Measurements from ENCODE around the gene ERMP1.
"Not testable (repeated sequence)": the region's sequence is repeated elsewhere in the genome, so short reads cannot be mapped to it uniquely, and the experiment has no call there.

Gene ERMP1, protein sequence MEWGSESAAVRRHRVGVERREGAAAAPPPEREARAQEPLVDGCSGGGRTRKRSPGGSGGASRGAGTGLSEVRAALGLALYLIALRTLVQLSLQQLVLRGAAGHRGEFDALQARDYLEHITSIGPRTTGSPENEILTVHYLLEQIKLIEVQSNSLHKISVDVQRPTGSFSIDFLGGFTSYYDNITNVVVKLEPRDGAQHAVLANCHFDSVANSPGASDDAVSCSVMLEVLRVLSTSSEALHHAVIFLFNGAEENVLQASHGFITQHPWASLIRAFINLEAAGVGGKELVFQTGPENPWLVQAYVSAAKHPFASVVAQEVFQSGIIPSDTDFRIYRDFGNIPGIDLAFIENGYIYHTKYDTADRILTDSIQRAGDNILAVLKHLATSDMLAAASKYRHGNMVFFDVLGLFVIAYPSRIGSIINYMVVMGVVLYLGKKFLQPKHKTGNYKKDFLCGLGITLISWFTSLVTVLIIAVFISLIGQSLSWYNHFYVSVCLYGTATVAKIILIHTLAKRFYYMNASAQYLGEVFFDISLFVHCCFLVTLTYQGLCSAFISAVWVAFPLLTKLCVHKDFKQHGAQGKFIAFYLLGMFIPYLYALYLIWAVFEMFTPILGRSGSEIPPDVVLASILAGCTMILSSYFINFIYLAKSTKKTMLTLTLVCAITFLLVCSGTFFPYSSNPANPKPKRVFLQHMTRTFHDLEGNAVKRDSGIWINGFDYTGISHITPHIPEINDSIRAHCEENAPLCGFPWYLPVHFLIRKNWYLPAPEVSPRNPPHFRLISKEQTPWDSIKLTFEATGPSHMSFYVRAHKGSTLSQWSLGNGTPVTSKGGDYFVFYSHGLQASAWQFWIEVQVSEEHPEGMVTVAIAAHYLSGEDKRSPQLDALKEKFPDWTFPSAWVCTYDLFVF

DNA sequence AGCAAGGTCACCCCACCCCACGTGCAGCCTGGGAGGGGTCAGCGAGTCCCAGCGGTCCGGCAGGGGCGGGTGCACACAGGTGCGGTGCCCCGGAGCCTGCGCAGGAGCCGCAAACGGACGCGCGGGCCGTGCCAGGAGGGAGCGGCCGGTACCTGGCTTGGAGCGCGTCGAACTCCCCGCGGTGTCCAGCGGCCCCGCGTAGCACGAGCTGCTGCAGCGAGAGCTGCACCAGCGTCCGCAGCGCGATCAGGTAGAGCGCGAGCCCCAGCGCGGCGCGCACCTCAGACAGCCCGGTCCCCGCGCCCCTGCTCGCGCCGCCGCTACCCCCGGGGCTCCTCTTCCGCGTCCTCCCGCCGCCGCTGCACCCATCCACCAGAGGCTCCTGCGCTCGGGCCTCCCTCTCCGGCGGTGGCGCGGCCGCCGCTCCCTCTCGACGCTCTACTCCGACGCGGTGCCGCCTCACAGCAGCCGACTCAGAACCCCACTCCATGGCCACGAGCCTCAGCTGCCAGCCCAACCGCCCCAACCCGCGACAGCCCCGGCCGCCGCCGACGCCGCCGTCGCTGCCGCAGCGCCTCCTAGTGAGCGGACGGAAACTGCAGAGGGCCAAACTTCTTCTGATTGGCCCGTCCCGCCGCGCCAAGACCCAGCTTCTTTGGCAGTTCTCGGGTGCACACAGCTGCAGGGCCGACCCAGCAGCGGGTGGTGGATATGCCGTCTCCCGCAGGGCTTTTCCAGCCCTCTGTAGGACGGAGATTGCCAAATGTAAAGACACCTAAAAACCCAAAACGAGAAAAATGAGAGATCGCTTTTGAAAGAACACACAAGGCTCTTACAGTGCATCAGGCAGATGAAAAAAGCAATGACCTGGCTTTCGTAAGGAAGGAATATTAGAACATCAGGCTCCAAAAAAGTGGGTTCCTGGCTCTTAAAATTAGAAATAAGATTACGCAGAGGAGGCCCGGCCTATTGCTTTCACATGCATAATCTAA, at the start of gene ERMP1:
ERMP1 (minus strand) TSS at position 580 of the 992 bp plus-strand sequence; CDS start at position 490, 90 bp downstream.
- no peak for DNase-seq (ENCODE audit: low read depth)
- peak within 1 kb of the TSS; percentile 66 for H3K4me3 ChIP-seq (ENCODE audit: low read depth, low read length)

DNA sequence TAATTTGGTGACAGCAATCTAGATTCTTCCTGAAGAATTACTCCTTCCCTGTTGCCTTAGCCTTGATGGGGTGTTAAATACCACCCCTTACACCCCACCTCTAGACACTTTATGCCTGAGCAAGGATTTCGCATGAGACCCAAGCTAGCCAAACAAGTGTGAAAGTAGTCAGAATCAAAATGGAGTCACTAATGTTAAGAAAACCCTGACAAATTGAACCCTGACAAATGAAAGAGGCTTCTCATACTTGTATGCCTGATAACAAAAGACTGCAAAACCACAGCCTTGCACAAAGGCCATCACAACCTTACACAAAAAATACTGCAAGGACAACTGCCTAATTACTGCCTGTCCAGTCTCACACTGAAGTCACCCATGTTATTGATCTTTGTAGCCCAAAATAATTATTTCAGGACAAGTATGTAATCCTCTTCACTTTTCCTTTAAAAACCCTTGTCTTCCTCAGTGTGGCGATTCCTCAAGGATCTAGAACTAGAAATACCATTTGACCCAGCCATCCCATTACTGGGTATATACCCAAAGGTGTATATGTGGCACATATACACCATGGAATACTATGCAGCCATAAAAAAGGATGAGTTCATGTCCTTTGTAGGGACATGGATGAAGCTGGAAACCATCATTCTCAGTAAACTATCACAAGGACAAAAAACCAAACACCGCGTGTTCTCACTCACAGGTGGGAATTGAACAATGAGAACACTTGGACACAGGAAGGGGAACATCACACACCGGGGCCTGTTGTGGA, 49.5 kb upstream of the ERMP1 start:
- H3K4me3 ChIP-seq (ENCODE audit: low read depth, low read length); DNase-seq (ENCODE audit: low read depth): not testable (repeated sequence)

DNA sequence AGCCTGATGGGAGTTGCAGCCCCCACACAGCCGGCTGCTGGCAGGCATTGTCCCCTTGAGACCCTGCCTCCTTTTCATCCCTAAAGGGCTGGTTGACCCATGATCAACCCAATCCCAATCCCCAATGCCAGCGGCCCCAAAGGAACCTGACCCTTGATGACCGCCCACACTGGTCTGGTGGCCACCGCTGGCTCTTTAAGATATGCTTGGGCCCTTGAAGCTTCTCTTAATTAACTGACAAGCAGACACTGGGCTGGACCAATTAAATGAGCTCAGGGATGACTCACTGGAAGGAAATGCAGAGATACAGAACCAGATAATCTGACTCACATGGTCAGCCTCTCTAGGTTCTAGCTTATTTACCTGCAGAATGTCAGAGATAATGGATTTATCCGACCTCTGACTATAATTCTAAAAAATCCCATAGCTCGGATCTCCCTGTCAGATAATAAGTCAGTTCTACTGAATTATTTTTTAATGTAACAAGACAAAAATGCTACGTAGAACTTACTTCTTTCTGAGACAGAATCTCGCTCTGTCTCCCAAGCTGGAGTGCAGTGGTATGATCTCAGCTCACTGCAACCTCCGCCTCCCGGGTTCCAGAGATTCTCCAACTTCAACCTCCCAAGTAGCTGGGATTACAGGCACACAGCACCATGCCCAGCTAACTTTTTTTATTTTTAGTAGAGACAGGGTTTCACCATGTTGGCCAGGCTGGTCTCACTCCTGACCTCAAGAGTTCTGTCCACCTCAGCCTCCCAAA, 46.7 kb upstream of the ERMP1 start:
- H3K4me3 ChIP-seq (ENCODE audit: low read depth, low read length), result no peak overlapping the region
- DNase-seq (ENCODE audit: low read depth), result no peak

DNA sequence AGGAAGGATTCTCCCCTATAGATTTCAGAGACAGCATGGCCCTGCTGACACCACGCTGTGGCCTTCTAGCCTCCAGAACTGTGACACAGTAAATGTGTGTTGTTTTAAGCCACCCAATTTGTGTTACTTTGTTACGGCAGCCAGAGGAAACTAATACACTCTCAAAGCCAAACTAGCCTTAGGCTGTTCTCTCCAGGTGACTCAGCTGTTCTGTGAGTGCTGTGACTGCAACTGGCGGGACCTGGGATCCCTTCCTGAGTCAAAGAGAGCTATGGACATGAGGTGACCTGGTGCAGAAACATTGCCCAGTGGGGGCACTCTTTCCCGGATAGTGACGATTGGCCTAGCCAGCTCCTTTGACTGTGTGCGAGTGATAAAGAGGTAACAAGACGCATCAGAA, 43.8 kb upstream of the ERMP1 start:
- DNase-seq (ENCODE audit: low read depth), result no peak
- no peak overlapping the region for H3K4me3 ChIP-seq (ENCODE audit: low read depth, low read length)

DNA sequence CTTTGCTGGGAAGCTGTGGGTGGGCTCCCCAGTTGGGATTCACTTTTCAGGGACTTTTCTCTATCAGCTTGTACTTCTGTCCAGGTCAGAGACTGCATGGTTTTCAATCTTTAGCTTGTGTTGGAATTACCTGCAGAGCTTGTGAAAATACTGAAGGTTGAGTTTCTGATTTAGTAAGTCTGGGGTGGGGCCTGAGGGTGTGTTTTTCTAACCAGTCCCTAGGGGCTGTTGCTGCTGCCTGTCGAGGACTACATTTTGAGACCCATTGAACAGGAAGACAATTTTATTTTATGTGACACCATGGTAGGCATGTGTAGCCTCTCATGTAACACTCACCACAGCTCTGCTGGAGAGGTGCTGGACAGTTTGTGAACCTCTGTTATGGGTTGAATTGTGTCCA, 43.1 kb upstream of the ERMP1 start:
- H3K4me3 ChIP-seq (ENCODE audit: low read depth, low read length), result no peak overlapping the region
- no peak for DNase-seq (ENCODE audit: low read depth)

DNA sequence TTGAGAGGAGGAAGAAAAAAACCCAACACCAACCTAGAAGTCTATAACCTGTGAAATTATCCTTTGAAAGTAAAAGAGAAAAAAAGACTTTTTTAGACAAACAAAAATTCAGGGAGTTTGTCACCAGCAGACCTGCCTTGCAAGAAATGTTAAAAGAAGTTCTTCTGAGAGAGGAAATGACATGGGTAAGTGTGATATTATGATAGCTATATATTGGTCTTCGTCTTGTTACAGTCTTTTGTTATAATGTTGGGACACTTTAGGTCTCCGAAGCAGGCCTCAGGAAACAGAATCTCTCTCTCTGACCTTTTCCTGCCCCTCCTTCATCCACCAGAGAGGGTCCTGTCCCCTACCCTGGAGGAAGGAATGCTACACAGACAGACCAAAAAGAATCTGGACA, 41.1 kb upstream of the ERMP1 start:
- no peak overlapping the region for H3K4me3 ChIP-seq (ENCODE audit: low read depth, low read length)
- no peak for DNase-seq (ENCODE audit: low read depth)

DNA sequence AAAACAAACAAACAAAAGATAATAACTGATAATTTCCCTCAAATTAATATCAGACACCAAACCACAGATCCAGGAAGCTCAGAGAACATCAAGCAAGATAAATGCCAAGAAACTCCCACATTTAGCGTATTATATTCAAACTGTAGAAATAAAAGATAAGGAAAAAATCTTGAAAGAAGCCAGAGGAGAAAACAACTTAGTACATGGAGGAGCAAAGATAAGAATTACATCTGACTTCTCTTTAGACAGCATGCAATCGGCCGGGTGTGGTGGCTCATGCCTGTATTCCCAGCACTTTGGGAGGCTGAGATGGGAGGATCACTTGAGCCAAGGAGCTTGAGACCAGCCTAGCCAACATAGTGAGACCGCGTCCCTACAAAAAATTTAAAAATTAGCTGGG, 40.5 kb upstream of the ERMP1 start:
- no peak overlapping the region for H3K4me3 ChIP-seq (ENCODE audit: low read depth, low read length)
- no peak for DNase-seq (ENCODE audit: low read depth)

DNA sequence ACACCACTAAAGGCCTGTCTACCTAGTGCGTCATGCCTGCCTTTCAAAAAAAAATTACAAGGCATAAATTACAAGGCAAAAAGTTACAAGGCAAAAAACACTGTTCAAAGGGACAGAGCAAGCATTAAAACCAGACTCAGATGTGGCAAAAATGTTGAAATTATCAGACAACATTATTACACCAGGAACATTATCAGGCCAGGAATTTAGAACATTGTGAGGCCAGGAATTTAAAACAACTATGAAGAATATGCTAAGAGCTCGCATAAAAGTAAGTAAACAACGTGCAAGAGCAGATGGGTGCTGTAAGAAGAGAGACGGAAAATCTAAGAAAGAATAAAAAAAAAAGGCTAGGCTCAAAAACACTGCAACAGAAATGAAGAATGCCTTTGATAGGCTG, 39.6 kb upstream of the ERMP1 start:
- H3K4me3 ChIP-seq (ENCODE audit: low read depth, low read length), result no peak overlapping the region
- DNase-seq (ENCODE audit: low read depth), result no peak

DNA sequence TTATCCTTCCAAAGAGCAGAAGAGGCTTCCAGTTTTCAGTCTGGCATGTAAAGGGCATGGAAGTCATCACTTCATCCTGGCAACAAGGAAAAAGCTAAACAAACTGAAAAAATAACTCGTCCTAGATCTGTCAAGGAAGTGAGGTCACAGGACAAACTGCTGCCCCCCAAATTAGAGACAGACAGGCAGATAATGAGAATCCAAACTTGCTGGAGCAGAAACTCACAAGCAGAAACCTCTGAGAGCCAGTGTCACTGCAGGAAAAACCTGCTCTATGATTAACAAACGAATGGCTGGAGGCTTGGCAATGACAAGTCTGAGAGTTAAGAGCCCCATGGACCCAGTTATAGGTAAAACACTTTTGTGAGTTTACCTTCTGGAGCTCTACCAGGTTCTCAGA, 38.9 kb upstream of the ERMP1 start:
- H3K4me3 ChIP-seq (ENCODE audit: low read depth, low read length), result no peak overlapping the region
- no peak for DNase-seq (ENCODE audit: low read depth)

DNA sequence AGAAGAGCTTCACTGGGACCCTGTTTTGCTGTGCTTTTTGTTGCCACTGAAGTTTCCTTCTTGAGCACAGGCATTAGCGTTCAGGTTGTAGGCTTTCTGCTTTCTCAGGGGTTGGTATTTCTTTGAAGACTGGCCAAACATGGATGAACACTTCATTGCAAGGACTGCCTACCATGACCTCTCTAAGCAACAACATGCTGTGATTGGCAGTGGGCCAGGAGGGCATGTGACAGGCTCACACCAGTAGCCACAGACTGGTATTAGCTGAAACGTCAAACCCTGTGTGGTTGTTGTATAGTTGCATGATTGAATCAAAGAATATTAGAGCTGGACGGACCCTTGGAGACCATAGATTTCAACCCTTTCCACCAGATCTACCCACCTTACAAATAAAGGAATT, 37.8 kb upstream of the ERMP1 start:
- no peak overlapping the region for H3K4me3 ChIP-seq (ENCODE audit: low read depth, low read length)
- DNase-seq (ENCODE audit: low read depth), result no peak

DNA sequence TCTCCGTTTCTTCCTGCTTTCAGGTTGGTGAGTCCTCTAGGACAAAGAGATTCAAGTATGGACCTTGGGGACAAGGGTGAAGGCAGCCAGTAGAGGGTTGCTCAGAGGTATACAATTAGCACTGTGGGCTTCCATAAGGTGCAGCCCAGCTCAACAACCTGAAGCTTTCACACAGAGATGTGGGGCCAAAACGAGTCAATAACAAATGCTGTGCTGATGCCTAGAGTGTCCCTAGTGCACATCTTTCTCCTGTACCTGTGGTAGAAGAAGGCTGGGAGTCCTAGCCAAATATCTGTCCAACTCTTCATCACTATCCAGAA, 37.1 kb upstream of the ERMP1 start:
- no peak overlapping the region for H3K4me3 ChIP-seq (ENCODE audit: low read depth, low read length)
- no peak for DNase-seq (ENCODE audit: low read depth)

DNA sequence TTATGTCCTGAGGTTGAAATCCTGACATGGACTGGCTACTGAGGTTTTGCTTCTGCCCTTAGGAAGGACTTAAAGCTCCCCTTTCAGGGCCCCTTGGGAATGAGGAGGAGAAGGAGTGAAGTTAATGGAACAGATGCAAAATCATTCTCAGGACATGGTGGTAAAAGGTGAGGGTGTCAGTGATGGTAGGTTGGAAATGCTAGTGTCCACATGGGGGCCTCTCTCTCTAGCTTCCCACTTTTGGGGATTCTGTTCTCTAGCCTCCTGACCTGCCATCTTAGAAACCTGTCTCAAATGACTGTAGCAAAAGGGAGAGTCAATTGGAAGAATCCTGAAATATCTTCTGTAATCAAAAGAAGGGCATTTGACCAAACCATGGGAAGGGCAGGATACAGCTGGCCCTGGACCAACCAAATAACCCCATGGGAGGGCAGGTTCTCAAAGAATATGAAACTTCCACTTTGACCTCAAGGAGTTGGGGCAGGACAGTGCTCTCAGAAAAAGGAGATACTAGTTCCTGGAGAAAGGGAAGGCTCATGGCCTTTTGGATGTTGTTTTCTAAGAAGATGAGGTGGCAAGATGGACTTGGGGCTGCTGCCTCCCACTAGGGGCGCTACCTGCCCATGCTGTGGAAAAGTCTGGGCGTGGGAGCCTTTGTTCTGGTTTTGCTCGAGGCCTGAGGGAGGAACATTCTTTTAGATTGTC, 36.5 kb upstream of the ERMP1 start:
- no peak overlapping the region for H3K4me3 ChIP-seq (ENCODE audit: low read depth, low read length)
- no peak for DNase-seq (ENCODE audit: low read depth)

DNA sequence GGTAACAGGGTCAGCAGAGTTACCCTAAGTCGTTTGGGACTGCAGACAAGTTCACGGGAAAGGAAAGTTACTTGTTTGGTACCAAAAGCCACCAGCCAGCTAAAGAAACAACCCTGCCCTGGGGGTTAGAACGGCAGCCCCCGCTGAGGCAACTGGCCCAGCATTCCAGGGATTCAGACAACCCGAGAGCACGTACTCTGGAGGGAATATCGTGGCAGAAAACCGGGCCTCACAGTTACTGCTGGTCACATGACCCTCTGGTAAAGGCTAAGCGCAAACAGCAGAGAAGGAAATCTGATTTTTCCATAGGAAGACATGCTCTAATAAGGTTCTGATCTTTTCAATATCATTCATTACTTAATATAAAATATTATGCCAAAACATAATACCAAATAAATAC, 35.3 kb upstream of the ERMP1 start:
- DNase-seq (ENCODE audit: low read depth), result no peak
- H3K4me3 ChIP-seq (ENCODE audit: low read depth, low read length), result no peak overlapping the region

DNA sequence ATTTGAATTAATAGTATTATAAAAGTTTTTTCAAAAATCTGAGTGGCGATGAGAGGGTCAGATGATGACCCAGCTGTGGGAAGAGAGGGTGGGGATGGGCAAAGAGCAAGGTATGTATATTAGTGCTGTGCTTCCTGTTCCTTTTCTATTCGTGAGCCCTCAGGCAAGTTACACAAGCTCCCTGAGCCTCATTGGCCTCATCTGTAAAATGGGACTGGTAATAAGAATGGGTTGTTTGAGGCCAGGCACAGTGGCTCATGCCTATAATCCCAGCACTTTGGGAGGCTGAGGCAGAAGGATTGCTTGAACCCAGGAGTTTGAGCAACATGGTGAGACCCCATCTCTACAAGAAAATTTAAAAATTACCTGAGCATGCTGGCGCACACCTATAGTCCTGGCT, 33.8 kb upstream of the ERMP1 start:
- DNase-seq (ENCODE audit: low read depth), result no peak
- no peak overlapping the region for H3K4me3 ChIP-seq (ENCODE audit: low read depth, low read length)

DNA sequence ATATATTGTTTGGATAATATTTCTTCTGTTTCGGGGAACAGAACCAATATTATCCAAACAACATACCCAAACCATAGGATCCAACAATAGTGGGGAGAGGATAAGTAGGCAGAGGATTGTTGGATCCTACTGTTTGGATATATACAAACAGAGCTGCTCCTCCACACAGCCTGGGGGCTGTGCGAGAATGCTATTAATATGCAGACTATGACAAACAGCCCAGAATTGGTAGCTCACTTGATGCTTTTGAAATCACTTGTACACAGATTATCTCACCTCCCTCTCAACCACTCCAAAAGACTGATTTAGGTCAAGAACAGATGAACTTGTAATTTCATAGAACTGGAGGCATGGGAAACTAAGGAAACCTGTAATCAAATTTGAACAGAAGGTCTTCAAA, 33.4 kb upstream of the ERMP1 start:
- DNase-seq (ENCODE audit: low read depth), result no peak
- no peak overlapping the region for H3K4me3 ChIP-seq (ENCODE audit: low read depth, low read length)

DNA sequence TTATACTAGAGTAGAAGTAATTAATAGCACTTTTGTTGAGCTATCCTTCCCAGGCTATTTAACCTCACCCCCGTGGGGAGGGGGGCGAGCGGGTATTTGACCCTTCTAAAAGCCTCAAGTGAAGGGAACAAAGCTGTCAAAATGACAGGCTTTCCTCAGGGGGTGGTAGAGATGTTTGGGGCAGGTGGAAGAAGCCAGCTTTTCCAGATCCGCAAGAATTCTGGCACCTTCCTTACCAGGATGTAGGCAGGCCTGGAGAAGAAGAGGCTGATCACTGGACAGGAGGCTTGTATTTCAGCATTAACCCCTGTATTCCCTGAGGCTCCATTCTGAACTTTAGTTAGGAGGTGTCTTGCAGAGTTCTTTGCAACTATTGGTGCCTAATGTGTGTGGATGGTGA, 31.5 kb upstream of the ERMP1 start:
- DNase-seq (ENCODE audit: low read depth), result no peak
- no peak overlapping the region for H3K4me3 ChIP-seq (ENCODE audit: low read depth, low read length)

DNA sequence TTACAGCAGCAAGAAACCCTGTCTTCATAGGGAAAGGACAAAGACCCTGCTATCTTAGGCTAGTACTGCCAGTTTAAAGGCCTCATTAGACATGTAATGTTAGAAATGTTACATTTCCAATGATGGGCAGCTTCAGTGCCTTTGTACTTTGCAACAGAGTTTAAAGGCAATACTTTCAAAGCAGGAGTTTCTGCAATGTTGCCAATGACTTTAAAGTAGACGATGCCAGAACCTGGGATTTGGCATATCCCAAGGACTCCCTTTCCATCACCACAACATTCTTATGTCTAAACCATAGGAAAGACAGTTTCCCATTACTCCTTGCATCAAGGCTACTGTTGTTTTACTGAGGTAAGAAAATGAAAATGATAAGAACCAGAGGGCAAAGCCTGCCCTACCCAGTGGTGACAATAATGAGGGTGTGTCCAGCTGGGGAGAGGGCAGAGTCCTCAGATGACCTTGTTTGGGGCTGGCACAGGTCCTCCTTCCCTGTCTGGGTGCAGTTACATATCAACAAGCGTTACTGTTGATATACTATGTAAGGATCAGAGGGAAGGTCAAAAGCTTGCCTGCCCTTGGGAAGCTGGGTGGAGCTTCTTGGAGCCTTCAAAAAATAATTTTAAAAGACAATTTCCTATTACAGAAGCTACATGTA, 30.3 kb upstream of the ERMP1 start:
- H3K4me3 ChIP-seq (ENCODE audit: low read depth, low read length), result no peak overlapping the region
- DNase-seq (ENCODE audit: low read depth), result no peak
